ENCODE measurements around the gene PDE8A.

PDE8A gene

GRCh38 chr15:84980196-84981053 is 1.2 kb upstream of the PDE8A start (continued):
- no peak for TF ChIP-seq PRDM2 (tag by site-specific recombination; IDR thresholded peaks at IDR 0.05; ENCODE audit: borderline replicate concordance)
- peak; percentile 11 for TF ChIP-seq ZNF580 (tag by site-specific recombination; IDR thresholded peaks at IDR 0.05)
- peak; percentile 41; the same call in 1 of the 2 replicates for TF ChIP-seq ZBTB48 (tag by site-specific recombination; IDR thresholded peaks at IDR 0.05)
- TF ChIP-seq ZBTB8A (tag by site-specific recombination; IDR thresholded peaks at IDR 0.05) = peak; percentile 91
- peak; percentile 58; the same call in 1 of the 2 replicates for TF ChIP-seq YY1 (tag by site-specific recombination; IDR thresholded peaks at IDR 0.05)
- TF ChIP-seq ZNF2 (tag by site-specific recombination; IDR thresholded peaks at IDR 0.05) = 0 out of 2 replicates have a peak, but pooled peaks have one; percentile 59
- peak; percentile 100 for TF ChIP-seq GLIS2 (tag by site-specific recombination; IDR thresholded peaks at IDR 0.05)
- TF ChIP-seq ZNF768 (tag by site-specific recombination; IDR thresholded peaks at IDR 0.05) = no peak
- no peak for TF ChIP-seq ZNF138 (tag by site-specific recombination; IDR thresholded peaks at IDR 0.05; ENCODE audit: borderline replicate concordance)
- TF ChIP-seq KLF8 (tag by site-specific recombination; IDR thresholded peaks at IDR 0.05) = peak; percentile 95
- no peak for TF ChIP-seq ZNF658 (tag by site-specific recombination; IDR thresholded peaks at IDR 0.05)
- peak; percentile 79 for TF ChIP-seq ZNF10 (tag by site-specific recombination; IDR thresholded peaks at IDR 0.05)
- 0 out of 2 replicates have a peak, but pooled peaks have one; percentile 62 for TF ChIP-seq ZBTB7A (tag by site-specific recombination; IDR thresholded peaks at IDR 0.05; ENCODE audit: low read depth)
- 0 out of 2 replicates have a peak, but pooled peaks have one; percentile 15 for TF ChIP-seq ZFP69B (tag by site-specific recombination; IDR thresholded peaks at IDR 0.05)
- peak; percentile 85 for TF ChIP-seq ZNF280D (tag by site-specific recombination; IDR thresholded peaks at IDR 0.05)
- TF ChIP-seq ZNF23 (tag by site-specific recombination; IDR thresholded peaks at IDR 0.05; ENCODE audit: borderline replicate concordance) = no peak
- peak; percentile 89 for TF ChIP-seq GLIS1 (tag by site-specific recombination; IDR thresholded peaks at IDR 0.05)
- TF ChIP-seq ZNF660 (tag by site-specific recombination; IDR thresholded peaks at IDR 0.05) = peak; percentile 65
- TF ChIP-seq ZBTB26 (tag by site-specific recombination; optimal IDR thresholded peaks at IDR 0.05) = peak; percentile 91
- TF ChIP-seq ZFP37 (tag by site-specific recombination; IDR thresholded peaks at IDR 0.05) = 0 out of 2 replicates have a peak, but pooled peaks have one; percentile 35
- peak; percentile 85 for TF ChIP-seq ZEB2 (tag by site-specific recombination; IDR thresholded peaks at IDR 0.05)
- peak; percentile 85 for TF ChIP-seq ZXDB (tag by site-specific recombination; IDR thresholded peaks at IDR 0.05)
- TF ChIP-seq ZNF629 (tag by site-specific recombination; IDR thresholded peaks at IDR 0.05) = peak; percentile 56
- no peak for TF ChIP-seq ZNF112 (tag by site-specific recombination; IDR thresholded peaks at IDR 0.05)
- TF ChIP-seq ZBTB1 (tag by site-specific recombination; IDR thresholded peaks at IDR 0.05) = no peak
- peak; percentile 97 for TF ChIP-seq ZNF335 (tag by site-specific recombination; conservative IDR thresholded peaks at IDR 0.05)
- TF ChIP-seq SP2 (tag by site-specific recombination; IDR thresholded peaks at IDR 0.05) = peak; percentile 93
- peak; percentile 97 for TF ChIP-seq ZNF121 (tag by site-specific recombination; IDR thresholded peaks at IDR 0.05)
- TF ChIP-seq ZNF785 (tag by site-specific recombination; IDR thresholded peaks at IDR 0.05) = no peak
- TF ChIP-seq ZNF707 (tag by site-specific recombination; IDR thresholded peaks at IDR 0.05) = no peak
- no peak for TF ChIP-seq ZNF266 (tag by site-specific recombination; IDR thresholded peaks at IDR 0.05; ENCODE audit: low read depth)
